Liver (tissue), 3 donors: ENCODE results near the gene SLC44A3.
A peak's percentile ranks its signal among the peaks of the same experiment; 100 is the strongest.

Experiments used
- ATF3 ChIP-seq: IDR thresholded peaks from 2 replicates; pipeline ENCODE4 v1.6.1; 2016; ENCODE audit warnings: antibody characterized with exemption
- CTCF ChIP-seq: fragments of 150-350 bp; IDR thresholded peaks from 2 replicates; pipeline ENCODE4 v1.5.1; 2017; ENCODE audit warnings: improper control_type of control experiment, low read depth, low read length; ENCODE audit not compliant: missing input control
- FOXA1 ChIP-seq: IDR thresholded peaks from 2 replicates; pipeline ENCODE4 v1.6.1; 2016; ENCODE audit warnings: antibody characterized with exemption
- GABPA ChIP-seq, 2 donors: IDR thresholded peaks in 1 of 2; conservative IDR thresholded peaks in 1 of 2; 2 replicates each; pipeline ENCODE4 v1.6.1; 2016; ENCODE audit warnings: antibody characterized with exemption in 2 of 2, mild to moderate bottlenecking in 1 of 2, moderate library complexity in 1 of 2
- RAD21 ChIP-seq, 2 donors: IDR thresholded peaks; 2 replicates each; pipeline ENCODE4 v1.6.1; 2016; ENCODE audit warnings: antibody characterized with exemption in 2 of 2, mild to moderate bottlenecking in 2 of 2
- REST ChIP-seq: IDR thresholded peaks from 2 replicates; pipeline ENCODE4 v1.6.1; 2016; ENCODE audit warnings: antibody characterized with exemption, mild to moderate bottlenecking
- RXRA ChIP-seq, 2 donors: IDR thresholded peaks; 2 replicates each; pipeline ENCODE4 v1.6.1; 2017 to 2018; ENCODE audit warnings: antibody characterized with exemption in 2 of 2, mild to moderate bottlenecking in 1 of 2
- SP1 ChIP-seq: IDR thresholded peaks from 2 replicates; pipeline ENCODE4 v1.6.1; 2018; ENCODE audit warnings: antibody characterized with exemption, mild to moderate bottlenecking
- TAF1 ChIP-seq: conservative IDR thresholded peaks from 2 replicates; pipeline ENCODE4 v1.6.1; 2016; ENCODE audit warnings: antibody characterized with exemption, mild to moderate bottlenecking
- YY1 ChIP-seq: IDR thresholded peaks from 2 replicates; pipeline ENCODE4 v1.6.1; 2016; ENCODE audit warnings: antibody characterized with exemption, mild to moderate bottlenecking
- TF ChIP-seq, protein P1 (sequence below): IDR thresholded peaks from 2 replicates; pipeline ENCODE4 v1.6.1; 2016; ENCODE audit warnings: antibody characterized with exemption
- donor health status: healthy.
- donor health status: healthy.

DNA sequence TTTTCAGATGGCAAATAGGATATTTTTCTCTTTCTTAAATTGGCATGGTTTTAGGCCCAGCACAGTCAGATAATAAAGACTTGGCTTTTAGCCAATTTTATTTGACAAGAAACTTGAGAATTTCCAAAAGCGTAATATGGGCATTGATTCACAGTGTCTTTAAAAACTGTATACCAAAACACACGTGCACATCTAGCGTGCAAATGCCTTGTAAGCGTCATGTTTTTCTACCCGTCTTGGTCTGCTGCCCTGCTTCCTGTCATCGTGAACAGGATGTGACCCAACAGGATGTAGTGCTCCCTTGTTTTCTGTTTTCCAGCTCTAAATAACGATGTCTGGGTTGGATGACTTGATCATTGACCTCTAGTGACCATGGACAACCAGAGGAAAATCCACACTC is 24.7 kb upstream of the SLC44A3 start:
- no peak for TF ChIP-seq CTCF
- no peak for TF ChIP-seq YY1
- no peak for TF ChIP-seq ATF3
- no peak for TF ChIP-seq FOXA1
- TF ChIP-seq GABPA (IDR thresholded peaks at IDR 0.05 in 1 of 2, conservative IDR thresholded peaks at IDR 0.05 in 1 of 2) = peak; percentile 46 to 72
- TF ChIP-seq RAD21 (IDR thresholded peaks at IDR 0.05) = no peak
- TF ChIP-seq SP1 = no peak
- no peak for TF ChIP-seq RXRA (IDR thresholded peaks at IDR 0.05)
- no peak for TF ChIP-seq REST
- TF ChIP-seq TAF1 = no peak
- TF ChIP-seq, protein P1, sequence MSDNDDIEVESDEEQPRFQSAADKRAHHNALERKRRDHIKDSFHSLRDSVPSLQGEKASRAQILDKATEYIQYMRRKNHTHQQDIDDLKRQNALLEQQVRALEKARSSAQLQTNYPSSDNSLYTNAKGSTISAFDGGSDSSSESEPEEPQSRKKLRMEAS = no peak
